Activated CD8-positive, alpha-beta memory T cell treated with anti-CD3 and anti-CD28 coated beads, Interleukin-2, amount 50 U/mL, for 48 hours (primary cell): ENCODE results near the gene DMBT1.
"Not testable (repeated sequence)": the region's sequence is repeated elsewhere in the genome, so short reads cannot be mapped to it uniquely, and the experiment has no call there.

Experiments
- DNase-seq: peaks from one replicate; pipeline ENCODE4 v3.0.0-alpha.2; 2020

Gene DMBT1

GRCh38 chr10:122549636-122550035 is 10.9 kb upstream of the DMBT1 start:
- DNase-seq: no peak

GRCh38 chr10:122550427-122550826 is 10.1 kb upstream of the DMBT1 start:
- no peak for DNase-seq

GRCh38 chr10:122550983-122551382 is 9.6 kb upstream of the DMBT1 start:
- DNase-seq: no peak

GRCh38 chr10:122551450-122551849 is 9.1 kb upstream of the DMBT1 start:
- peak; percentile 68 for DNase-seq

DNA sequence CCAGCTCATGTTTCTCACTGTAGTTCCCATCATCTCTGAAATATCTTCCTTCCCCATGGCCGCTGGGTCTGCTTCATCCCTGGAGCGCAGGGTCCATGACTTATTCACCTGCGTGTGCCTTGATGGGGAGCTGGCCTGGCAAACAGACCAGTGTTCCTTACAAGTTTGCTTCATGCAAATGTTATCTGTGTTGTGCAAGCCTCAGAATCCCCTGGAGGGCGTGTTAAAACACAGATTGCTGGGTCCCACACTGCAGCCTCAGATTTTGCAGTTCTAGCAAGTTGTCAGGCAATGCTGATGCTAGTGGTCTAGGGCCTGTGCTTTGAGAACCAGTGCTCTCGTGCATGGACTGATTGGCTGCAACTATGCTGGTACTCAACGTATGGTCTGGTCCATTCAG is 7.2 kb upstream of the DMBT1 start:
- no peak for DNase-seq

DNA sequence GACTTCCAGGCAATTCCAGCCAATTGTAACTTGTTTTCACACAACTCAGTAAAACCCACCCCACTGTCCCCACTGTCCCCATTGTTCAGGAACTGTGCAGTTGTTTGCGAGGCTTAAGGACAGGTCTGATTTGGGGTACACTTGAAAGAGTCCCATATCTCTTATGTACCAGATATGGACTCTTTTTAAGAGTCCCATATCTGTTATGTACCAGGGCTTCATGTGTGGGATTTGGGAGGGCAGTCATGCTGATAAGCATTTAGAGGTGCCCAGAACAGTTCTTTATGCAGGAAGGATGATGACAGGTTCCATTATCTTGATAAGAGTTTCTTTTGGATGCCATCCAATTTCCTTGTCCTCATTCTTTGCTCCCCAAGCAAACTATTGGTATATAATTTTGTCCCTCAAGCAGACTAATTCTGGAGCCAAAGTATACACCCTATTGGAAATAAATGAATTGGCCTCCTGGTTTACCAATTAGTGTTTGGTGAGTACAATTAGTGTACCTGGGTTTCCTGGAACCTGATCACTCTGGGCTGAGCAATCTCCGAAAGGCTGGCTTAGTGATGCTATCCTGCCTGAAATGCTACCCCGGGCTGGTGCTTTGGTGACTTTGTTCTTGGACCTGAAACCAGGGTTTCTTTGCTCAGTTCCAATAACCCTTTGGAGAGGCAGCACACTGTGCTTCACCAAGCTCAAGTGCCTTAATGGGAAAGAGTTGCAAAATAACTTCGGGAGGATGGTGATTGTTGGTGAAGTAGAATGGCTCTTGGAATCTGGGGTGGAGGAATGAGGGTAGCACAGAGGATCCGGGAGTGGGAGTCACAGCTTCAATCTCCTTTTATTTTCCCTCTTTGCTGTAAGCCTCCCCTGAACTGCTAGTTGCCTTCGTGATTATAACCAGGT is 6.2 kb upstream of the DMBT1 start:
- DNase-seq: no peak

DNA sequence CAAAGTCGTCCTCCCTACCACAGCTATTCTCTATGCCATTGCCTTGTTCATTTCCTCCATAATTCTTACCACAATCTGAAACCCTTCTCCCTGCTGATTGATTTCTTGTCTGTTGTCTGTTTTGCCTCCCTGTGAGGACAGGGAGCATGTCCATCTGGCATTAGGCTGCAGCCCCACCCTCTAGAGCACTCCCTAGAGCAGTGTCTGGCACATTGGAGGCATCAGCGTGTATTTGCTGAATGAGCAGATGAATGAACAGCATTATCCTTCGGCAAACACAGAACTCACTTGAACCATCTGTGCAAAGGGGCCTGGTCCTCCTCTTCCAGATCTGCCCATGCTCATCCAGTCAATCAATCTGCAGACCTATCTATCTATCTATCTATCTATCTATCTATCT is 5.1 kb upstream of the DMBT1 start:
- DNase-seq: no peak

- DNase-seq: peak; percentile 17
Measured at GRCh38 chr10:122557516-122557915, 3.0 kb upstream of the DMBT1 start.

- DNase-seq: no peak
Measured at GRCh38 chr10:122558452-122558851, 2.1 kb upstream of the DMBT1 start.

GRCh38 chr10:122559228-122559627 is 1.3 kb upstream of the DMBT1 start:
- DNase-seq: no peak

DNA sequence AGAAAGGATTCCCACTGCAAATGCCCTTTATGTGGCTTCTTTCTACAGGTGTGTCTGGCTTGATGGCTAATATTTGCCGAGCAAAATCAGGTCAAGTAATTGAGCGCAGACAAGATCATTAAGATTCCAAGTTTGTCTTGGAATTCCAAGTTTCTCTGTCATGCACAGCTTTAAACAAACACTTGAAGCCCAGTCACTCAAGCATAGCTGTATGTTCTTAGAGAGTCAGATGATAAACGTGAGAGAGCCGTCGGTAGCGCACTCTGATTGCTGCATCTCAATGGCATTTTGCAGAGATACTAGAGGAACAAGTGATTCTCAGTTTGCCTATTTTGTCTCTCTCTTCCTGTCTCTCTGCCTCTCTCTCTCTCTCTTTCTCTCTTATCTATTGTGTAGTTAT is 658 bp downstream of the DMBT1 start:
- no peak for DNase-seq

DNA sequence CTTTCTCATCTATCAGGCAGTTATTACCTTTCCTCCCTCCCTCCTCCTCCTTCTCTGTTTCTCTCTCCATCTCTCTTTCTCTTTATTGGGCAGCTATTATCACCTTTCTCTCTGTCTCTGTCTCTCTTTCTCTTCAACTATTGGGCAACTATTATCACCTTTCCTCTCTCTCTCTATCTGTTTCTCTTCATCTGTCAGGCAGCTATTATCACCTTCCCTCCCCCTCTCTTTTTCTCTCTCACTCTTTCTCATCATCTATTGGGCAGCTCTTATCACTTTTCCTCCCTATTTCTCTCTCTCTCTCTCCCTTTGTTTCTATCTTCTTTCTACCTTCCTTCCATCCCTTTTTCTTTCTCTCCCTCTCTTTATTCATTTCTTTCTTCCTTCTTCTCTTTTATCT is 1.2 kb downstream of the DMBT1 start:
- DNase-seq: no peak

GRCh38 chr10:122564980-122565379 is 4.4 kb downstream of the DMBT1 start:
- DNase-seq: no peak

GRCh38 chr10:122565766-122566206 is 5.2 kb downstream of the DMBT1 start:
- DNase-seq: peak; percentile 89

DNA sequence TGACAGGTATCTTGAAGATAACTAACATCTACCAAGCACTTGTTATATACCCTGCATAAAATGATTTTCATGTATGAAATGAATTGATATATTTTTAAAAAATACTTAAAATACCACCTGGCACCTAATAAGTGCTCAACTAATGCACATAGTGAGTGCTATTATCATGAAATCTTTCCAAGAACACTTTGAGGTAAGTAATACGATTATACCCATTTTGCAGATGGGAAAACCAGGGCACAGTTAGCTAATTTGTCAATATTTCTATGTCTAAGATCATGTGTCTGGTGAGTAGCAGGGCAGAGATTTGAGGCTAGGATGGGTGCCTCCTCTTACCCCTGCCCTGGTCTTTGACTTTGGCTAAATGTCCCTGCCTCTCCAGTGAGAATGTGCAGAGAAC is 6.1 kb downstream of the DMBT1 start:
- no peak for DNase-seq

GRCh38 chr10:122567056-122567660 is 6.6 kb downstream of the DMBT1 start:
- DNase-seq: peak; percentile 75

GRCh38 chr10:122568551-122568950 is 8.0 kb downstream of the DMBT1 start:
- DNase-seq: no peak

DNA sequence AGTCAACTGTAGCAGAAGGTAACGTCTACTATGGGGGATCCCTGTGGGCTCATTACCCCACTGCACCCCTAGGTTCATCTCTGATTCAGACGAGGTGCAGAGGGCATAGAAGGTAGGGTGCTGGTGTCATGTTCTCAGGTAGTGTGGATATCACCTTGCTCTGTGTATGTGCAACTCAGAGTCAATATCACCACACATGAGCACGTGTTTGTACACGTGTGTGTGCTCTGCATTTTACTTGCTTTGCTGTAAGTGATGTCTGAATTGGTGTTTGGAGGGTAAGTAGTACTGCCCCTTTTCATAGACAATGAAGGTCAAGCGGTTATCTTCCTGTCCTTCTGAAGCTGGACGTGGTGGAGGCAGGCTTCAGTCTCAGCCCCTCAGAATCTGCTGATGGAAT is 10.4 kb downstream of the DMBT1 start:
- no peak for DNase-seq

DNA sequence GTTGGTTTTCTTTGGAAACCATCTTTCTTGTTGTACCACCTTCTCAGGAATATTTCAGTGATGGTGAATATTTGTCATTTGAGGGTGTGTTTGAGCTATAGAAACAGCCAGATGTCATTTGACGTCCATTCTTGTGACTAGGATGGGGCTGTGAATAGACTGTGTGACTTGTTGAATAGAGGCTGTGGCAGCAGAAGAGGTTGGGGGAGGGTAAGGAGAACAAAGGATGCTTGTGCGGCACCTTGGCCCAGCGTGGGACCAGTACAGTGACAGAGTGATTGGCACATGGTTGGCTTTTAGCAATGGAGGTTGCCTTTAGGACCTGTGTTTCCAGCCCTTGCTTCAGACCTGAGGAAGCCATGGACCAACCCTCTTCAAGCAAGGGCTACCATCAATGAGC is 11.3 kb downstream of the DMBT1 start:
- no peak for DNase-seq

GRCh38 chr10:122575776-122576175 is 15.2 kb downstream of the DMBT1 start:
- DNase-seq: no peak

DNA sequence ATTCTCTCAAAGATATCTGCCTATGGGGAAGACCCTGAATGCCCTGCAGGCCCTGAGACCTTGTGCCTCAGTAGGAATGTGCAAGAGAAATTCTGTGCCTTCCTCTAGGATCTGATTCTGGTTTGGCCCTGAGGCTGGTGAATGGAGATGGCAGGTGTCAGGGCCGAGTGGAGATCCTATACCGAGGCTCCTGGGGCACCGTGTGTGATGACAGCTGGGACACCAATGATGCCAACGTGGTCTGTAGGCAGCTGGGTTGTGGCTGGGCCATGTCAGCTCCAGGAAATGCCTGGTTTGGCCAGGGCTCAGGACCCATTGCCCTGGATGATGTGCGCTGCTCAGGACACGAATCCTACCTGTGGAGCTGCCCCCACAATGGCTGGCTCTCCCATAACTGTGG is 15.7 kb downstream of the DMBT1 start:
- DNase-seq: no peak

- no peak for DNase-seq
Measured at GRCh38 chr10:122577311-122577885, 16.8 kb downstream of the DMBT1 start.

- not testable (repeated sequence) for DNase-seq
Measured at GRCh38 chr10:122586070-122586469, 25.5 kb downstream of the DMBT1 start.

DNA sequence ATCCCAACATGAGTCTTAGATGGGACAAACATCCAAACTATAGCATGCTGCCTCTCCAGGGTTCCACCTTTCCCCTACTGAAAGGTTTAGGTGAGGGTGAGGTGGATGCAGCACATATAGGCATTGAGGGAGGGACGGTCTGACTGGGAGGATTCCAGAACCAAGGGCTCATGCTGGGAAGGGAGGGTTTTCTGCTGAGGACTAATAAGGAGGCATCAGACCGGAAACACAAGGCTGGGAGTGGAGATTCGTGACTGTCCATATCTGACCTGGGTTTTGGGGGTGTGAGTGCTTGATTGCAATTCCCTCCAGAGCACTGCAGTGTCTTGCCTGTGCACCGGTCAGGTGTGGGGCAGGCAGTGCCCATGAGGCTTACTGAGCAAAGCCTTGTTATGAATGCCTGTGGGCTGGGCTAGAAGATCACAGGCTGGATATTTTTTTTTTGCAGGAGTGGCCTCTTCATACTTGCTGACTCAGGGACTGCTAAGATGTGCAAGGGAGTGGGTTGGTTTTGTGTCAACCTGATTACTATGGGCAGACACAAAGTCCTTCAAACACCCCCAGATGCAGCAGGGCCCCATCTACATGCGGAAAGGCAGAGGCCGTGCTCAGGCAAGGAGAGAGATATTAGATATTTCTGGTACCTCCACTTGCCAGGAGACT is 26.7 kb downstream of the DMBT1 start:
- DNase-seq: no peak
